BLaER1 (cell line): ENCODE data around the gene POLH.
A peak's percentile ranks its signal among the peaks of the same experiment; 100 is the strongest.
"Not testable (repeated sequence)": the region's sequence is repeated elsewhere in the genome, so short reads cannot be mapped to it uniquely, and the experiment has no call there.

ENCODE experiments used
- H3K27ac ChIP-seq: shearing (Covaris generic); formaldehyde crosslinking; 2 replicates; pipeline ENCODE4 v1.8.1; 2022
- H3K27me3 ChIP-seq: shearing (Covaris generic); formaldehyde crosslinking; 2 replicates; pipeline ENCODE4 v1.8.1; 2022
- H3K36me3 ChIP-seq: shearing (Covaris generic); formaldehyde crosslinking; 2 replicates; pipeline ENCODE4 v1.8.1; 2022
- H3K4me1 ChIP-seq: shearing (Covaris generic); formaldehyde crosslinking; 2 replicates; pipeline ENCODE4 v1.8.1; 2022
- H3K4me2 ChIP-seq: shearing (Covaris generic); formaldehyde crosslinking; 2 replicates; pipeline ENCODE4 v1.8.1; 2022
- H3K4me3 ChIP-seq: shearing (Covaris generic); formaldehyde crosslinking; 2 replicates; pipeline ENCODE4 v1.8.1; 2022
- H3K9ac ChIP-seq: shearing (Covaris generic); formaldehyde crosslinking; 2 replicates; pipeline ENCODE4 v1.8.1; 2022
- H3K9me3 ChIP-seq: shearing (Covaris generic); formaldehyde crosslinking; 2 replicates; pipeline ENCODE4 v1.8.1; 2022
- H4K20me1 ChIP-seq: shearing (Covaris generic); formaldehyde crosslinking; 2 replicates; pipeline ENCODE4 v1.8.1; 2022
- Cebpa-rat ChIP-seq: shearing (Covaris generic); IDR thresholded peaks from 2 replicates; pipeline ENCODE4 v1.8.1; 2022

The POLH gene

GRCh38 chr6:43575772-43576551, at the start of gene POLH, which contains the start of gene XPO5:
TSS of gene POLH (plus strand) at chr6:43576185. CDS start at chr6:43582320, 6,135 bp downstream.
TSS of gene XPO5 (minus strand) at chr6:43576038. CDS start at chr6:43575864, 174 bp downstream.
- H4K20me1 ChIP-seq: peaks cover 46% of the 10 kb centered on the region
- TF ChIP-seq Cebpa-rat: no peak
- peak within 1 kb of the TSS; percentile 82 for H3K27ac ChIP-seq
- peak within 1 kb of the TSS; percentile 95 for H3K4me2 ChIP-seq
- H3K4me3 ChIP-seq: peak within 1 kb of the TSS; percentile 88
- H3K36me3 ChIP-seq: peaks cover 34% of the 10 kb centered on the region
- peaks cover 8% of the 10 kb centered on the region for H3K9me3 ChIP-seq
- H3K9ac ChIP-seq: peak within 1 kb of the TSS; percentile 82
- H3K27me3 ChIP-seq: no peaks in the 10 kb centered on the region
- H3K4me1 ChIP-seq: peaks cover 31% of the 10 kb centered on the region

DNA sequence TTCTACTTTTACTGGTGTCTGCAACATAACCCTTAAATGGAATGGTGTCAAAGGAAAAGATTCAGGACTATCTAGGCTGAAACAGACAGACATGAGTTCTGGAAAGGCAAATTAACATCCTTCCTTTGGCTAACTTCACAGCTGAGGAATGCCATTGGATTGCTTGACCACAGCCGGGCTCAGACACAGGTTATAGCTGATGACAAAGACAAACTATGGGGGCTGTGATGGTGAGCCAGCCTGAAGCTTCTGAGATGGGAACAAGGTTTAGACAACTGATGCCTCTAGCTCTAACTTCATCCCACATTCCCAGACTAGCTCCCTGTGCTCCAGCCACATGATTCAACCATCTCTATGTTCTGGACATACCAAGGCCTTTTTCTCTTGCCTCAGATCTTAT, 43.8 kb upstream of the POLH start:
- H3K36me3 ChIP-seq: peaks cover 100% of the 10 kb centered on the region
- no peaks in the 10 kb centered on the region for H3K4me1 ChIP-seq
- no peak overlapping the region for H3K27ac ChIP-seq
- H3K27me3 ChIP-seq: no peaks in the 10 kb centered on the region
- TF ChIP-seq Cebpa-rat: no peak
- H3K9ac ChIP-seq: no peak overlapping the region
- H4K20me1 ChIP-seq: 0 out of 2 replicates have a peak, but pooled peaks cover 5% of the 10 kb centered on the region
- no peak overlapping the region for H3K4me2 ChIP-seq
- no peak overlapping the region for H3K4me3 ChIP-seq
- H3K9me3 ChIP-seq: no peaks in the 10 kb centered on the region

GRCh38 chr6:43538986-43539385, 37.0 kb upstream of the POLH start:
- not testable (repeated sequence) for H3K4me2 ChIP-seq, H3K4me3 ChIP-seq, H3K9ac ChIP-seq, H3K9me3 ChIP-seq, H3K27ac ChIP-seq, H3K4me1 ChIP-seq, H3K27me3 ChIP-seq
- peaks cover 98% of the 10 kb centered on the region for H3K36me3 ChIP-seq
- H4K20me1 ChIP-seq: peaks cover 15% of the 10 kb centered on the region; the same call in 1 of the 2 replicates

- not testable (repeated sequence) for H3K9ac ChIP-seq, H3K27ac ChIP-seq, H3K9me3 ChIP-seq, H3K4me3 ChIP-seq, H3K27me3 ChIP-seq, H3K4me1 ChIP-seq, H3K4me2 ChIP-seq
- H3K36me3 ChIP-seq: peaks cover 98% of the 10 kb centered on the region
- H4K20me1 ChIP-seq: peaks cover 15% of the 10 kb centered on the region; the same call in 1 of the 2 replicates
Measured at GRCh38 chr6:43539409-43539808, 36.6 kb upstream of the POLH start.

GRCh38 chr6:43540507-43540906, 35.5 kb upstream of the POLH start:
- Histone ChIP-seq H3K4me1 (no peaks in the 10 kb centered on the region), H3K4me2 (no peak overlapping the region), H3K27me3 (no peaks in the 10 kb centered on the region), H4K20me1 (peaks cover 15% of the 10 kb centered on the region; the same call in 1 of the 2 replicates), H3K9ac (no peak overlapping the region), H3K4me3 (no peak overlapping the region), H3K9me3 (no peaks in the 10 kb centered on the region), H3K27ac (no peak overlapping the region), H3K36me3 (peaks cover 98% of the 10 kb centered on the region)
- no peak for TF ChIP-seq Cebpa-rat

- no peak for TF ChIP-seq Cebpa-rat
- Histone ChIP-seq H3K9me3 (no peaks in the 10 kb centered on the region), H3K4me3 (no peak overlapping the region), H3K27me3 (no peaks in the 10 kb centered on the region), H3K4me1 (no peaks in the 10 kb centered on the region), H3K27ac (no peak overlapping the region), H3K9ac (no peak overlapping the region), H3K4me2 (no peak overlapping the region), H4K20me1 (peaks cover 15% of the 10 kb centered on the region; the same call in 1 of the 2 replicates), H3K36me3 (peaks cover 98% of the 10 kb centered on the region)
Measured at GRCh38 chr6:43541774-43542471, 34.1 kb upstream of the POLH start.

DNA sequence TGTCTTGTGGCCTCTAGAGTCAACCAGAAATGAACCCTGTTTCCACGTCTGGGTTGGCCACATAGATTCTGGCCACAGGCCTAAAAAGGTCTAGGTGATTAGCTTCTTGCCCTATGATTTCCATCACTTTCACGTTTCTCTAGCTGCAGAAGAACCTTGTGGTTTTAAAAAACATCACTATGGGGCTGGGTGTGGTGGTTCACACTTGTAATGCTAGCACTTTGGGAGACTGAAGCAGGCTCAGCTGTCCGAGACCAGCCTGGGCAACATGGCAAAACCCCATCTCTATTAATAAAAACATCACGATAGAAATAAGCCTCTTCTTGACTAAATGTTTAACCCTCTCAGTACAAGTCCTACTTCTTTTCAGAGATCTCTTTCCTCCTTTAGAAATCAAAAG, 31.5 kb upstream of the POLH start:
- TF ChIP-seq Cebpa-rat: no peak
- H3K36me3 ChIP-seq: peaks cover 100% of the 10 kb centered on the region
- no peak overlapping the region for H3K4me3 ChIP-seq
- H3K9me3 ChIP-seq: no peaks in the 10 kb centered on the region
- no peaks in the 10 kb centered on the region for H3K4me1 ChIP-seq
- H3K4me2 ChIP-seq: no peak overlapping the region
- no peak overlapping the region for H3K9ac ChIP-seq
- no peak overlapping the region for H3K27ac ChIP-seq
- no peaks in the 10 kb centered on the region for H3K27me3 ChIP-seq
- peaks cover 15% of the 10 kb centered on the region; the same call in 1 of the 2 replicates for H4K20me1 ChIP-seq

- H3K4me2 ChIP-seq: no peak overlapping the region
- no peak overlapping the region for H3K27ac ChIP-seq
- H3K9me3 ChIP-seq: no peaks in the 10 kb centered on the region
- H4K20me1 ChIP-seq: no peaks in the 10 kb centered on the region
- peaks cover 100% of the 10 kb centered on the region for H3K36me3 ChIP-seq
- no peak overlapping the region for H3K9ac ChIP-seq
- no peak overlapping the region for H3K4me3 ChIP-seq
- TF ChIP-seq Cebpa-rat: no peak
- H3K4me1 ChIP-seq: no peaks in the 10 kb centered on the region
- H3K27me3 ChIP-seq: no peaks in the 10 kb centered on the region
Measured at GRCh38 chr6:43547222-43547621, 28.8 kb upstream of the POLH start.

DNA sequence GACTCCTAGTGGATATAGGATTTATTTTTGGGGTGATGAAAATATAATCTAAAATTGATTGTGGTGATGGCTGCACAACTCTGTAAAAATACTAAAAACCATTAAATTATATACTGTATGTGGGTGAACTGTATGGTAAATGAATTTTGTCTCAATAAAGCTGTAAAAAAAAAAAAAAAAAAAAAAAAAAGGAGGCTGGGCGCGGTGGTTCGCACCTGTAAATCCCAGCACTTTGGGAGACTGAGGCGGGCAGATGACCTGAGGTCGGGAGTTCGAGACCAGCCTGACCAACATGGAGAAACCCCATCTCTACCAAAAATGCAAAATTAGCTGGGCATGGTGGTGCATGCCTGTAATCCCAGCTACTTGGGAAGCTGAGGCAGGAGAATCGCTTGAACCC, 18.4 kb upstream of the POLH start:
- H3K9me3 ChIP-seq, H3K4me3 ChIP-seq, H3K4me2 ChIP-seq, H3K4me1 ChIP-seq, H3K27ac ChIP-seq, H3K27me3 ChIP-seq, H4K20me1 ChIP-seq, H3K9ac ChIP-seq: not testable (repeated sequence)
- H3K36me3 ChIP-seq: peaks cover 100% of the 10 kb centered on the region

GRCh38 chr6:43559328-43559727, 16.7 kb upstream of the POLH start:
- no peaks in the 10 kb centered on the region for H3K27me3 ChIP-seq
- H3K4me3 ChIP-seq: no peak overlapping the region
- H3K27ac ChIP-seq: no peak overlapping the region
- peaks cover 100% of the 10 kb centered on the region for H3K36me3 ChIP-seq
- no peaks in the 10 kb centered on the region for H3K4me1 ChIP-seq
- no peak overlapping the region for H3K9ac ChIP-seq
- no peak overlapping the region for H3K4me2 ChIP-seq
- TF ChIP-seq Cebpa-rat: no peak
- H4K20me1 ChIP-seq: no peaks in the 10 kb centered on the region
- no peaks in the 10 kb centered on the region for H3K9me3 ChIP-seq
